HL-60/S4 treated with phorbol 12-myristate 13-acetate at 8.2 ng/mL for 4 days and 3 days (cell line): ENCODE results near the gene RAP2A.

ENCODE experiments used
- in situ Hi-C: fragments of 300-500 bp; cut with MboI; formaldehyde crosslinking; loops from 2 replicates; pipeline ENCODE4 v1.15.0; 2022; ENCODE audit warnings: low sequenced_read_pairs

Gene RAP2A

GRCh38 chr13:97492684-97493371, 58.9 kb downstream of the RAP2A start:
- in situ Hi-C loops, result no loop called here

GRCh38 chr13:97493456-97493855, 59.5 kb downstream of the RAP2A start:
- in situ Hi-C loops, result no loop called here

- in situ Hi-C loops, result no loop called here
These were observed 61.7 kb downstream of the RAP2A start for GRCh38 chr13:97495678-97496077.

DNA sequence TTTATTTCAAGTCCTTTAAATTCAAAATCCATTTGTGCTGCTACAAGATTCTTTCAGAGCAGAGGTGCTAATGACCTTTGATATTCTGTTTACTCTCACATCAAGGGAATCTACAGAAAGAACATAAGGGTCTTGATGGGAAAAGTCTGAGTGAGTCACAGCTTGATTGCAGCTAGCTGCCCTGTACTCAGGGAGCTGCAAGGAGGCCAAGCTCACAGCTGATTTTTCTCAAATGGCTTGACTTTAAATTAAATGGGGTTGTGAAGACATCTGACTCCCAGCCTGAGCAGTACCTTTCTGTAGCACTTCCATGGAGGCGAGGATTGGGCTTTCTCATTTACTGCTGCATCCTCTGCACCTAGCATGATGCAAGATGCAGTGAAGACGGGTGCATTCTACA, 62.5 kb downstream of the RAP2A start:
- in situ Hi-C loops, result no loop called here

DNA sequence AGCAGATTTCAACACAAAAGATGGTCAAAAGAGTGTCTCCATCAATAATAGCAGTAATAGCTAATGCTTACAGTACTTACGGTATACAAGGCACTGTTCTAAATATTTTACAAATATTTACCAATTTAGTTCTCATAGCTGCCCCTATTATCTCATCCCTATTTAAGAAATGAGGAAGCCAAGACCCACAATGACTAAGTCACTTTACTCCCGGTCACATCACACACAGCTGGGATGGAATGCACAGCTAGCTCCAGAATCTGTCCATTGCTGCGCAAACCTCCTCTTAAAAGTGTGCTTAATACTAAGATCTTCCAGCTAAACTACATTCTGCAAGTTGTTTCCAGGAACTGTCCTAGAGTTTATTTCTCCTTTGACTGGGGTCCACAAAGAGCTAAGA, 63.4 kb downstream of the RAP2A start:
- in situ Hi-C loops, result no loop called here

- in situ Hi-C loops, result no loop called here
These were observed 64.5 kb downstream of the RAP2A start for GRCh38 chr13:97498419-97498818.

- in situ Hi-C loops, result no loop called here
These were observed 65.2 kb downstream of the RAP2A start for GRCh38 chr13:97499181-97499580.

DNA sequence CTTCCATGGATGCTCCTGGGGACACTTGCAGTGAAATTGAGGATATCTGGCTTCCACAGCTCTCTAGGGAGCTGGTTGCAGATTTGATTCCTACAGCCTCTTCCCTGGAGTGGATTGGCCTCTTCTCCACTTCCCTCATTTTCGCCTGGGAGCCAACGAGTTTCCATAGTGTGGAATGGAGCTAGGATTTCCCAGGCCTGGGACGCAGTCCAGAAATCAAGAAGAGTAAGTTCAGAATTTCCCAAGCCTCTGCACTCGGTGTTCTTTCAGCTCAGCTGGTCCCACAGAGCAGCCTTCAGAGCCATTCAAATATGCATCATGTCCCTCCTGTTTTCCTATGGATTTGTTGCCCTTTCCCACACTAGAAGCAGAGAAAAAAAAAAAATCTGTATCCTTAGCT, 68.2 kb downstream of the RAP2A start:
- in situ Hi-C loops, result no loop called here

DNA sequence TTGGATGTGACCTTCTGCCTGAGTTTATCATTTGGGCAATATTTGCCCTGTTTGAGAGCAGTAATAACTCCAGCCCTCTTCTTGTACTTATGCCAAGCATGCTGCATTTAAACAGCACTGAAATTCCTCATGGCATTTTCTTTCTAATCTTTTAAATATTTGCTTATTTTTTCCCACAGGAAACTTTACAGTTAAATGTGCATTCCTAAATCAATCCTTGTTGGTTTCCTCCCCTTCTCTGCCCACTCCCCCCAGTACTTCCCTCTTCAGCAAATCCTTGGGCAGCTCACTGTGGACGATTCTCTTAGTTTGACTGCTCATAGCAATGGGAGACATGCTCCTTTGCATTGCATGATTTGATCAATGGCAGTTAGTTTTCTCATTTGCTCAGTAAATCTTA, 68.7 kb downstream of the RAP2A start:
- in situ Hi-C loops, result no loop called here

DNA sequence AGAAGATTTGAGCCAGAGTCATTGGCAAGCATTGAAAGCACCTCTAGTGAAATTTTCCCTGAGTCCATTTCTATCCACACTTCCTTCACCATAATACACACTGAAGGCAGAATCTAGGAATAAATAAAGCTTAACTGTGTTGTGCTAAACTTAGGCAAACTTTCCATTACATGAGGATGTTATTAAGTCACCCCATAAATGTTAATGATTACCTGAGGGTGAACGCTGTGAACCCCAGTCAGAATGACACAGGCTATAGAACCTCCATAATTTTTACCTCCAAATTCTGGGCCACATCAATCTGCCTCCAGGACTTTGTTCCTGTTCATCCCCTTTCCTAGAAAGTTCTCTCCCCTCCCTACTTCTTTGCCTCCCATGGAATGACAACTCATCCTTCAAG, 71.0 kb downstream of the RAP2A start:
- in situ Hi-C loops, result no loop called here

GRCh38 chr13:97506511-97506910, 72.5 kb downstream of the RAP2A start:
- in situ Hi-C loops, result no loop called here

GRCh38 chr13:97512732-97513131, 78.8 kb downstream of the RAP2A start:
- in situ Hi-C loops, result no loop called here

DNA sequence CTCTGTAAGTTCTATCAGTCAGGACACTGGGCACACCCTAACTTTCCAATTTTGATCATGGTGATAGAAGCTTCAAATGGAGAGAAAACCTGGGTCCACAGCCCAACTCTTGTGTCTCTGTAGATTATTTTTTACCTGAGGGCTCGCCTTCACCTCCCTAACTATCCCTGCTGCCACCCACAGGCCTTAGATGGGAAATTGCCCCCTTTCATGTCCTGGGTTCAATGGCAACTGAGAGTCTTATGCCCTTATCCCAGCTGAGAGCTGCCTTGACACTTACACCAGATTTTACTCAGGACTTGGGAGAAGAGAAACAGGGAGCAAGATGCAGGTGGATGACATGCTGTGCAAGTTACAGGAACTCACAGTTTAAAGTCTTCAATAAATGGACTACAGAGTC, 81.7 kb downstream of the RAP2A start:
- in situ Hi-C loops, result no loop called here

GRCh38 chr13:97517967-97518366, 84.0 kb downstream of the RAP2A start:
- in situ Hi-C loops, result no loop called here
